Measurements from ENCODE around the gene SLC16A3. TPM values are rescaled to one million over a fixed set of nuclear protein-coding genes. Genes with fewer than 3 reads are reported as not detected.
A peak's percentile ranks its signal among the peaks of the same experiment; 100 is the strongest.

The SLC16A3 gene
- total RNA-seq, 1 donor from 2014 or later: 253 TPM

DNA sequence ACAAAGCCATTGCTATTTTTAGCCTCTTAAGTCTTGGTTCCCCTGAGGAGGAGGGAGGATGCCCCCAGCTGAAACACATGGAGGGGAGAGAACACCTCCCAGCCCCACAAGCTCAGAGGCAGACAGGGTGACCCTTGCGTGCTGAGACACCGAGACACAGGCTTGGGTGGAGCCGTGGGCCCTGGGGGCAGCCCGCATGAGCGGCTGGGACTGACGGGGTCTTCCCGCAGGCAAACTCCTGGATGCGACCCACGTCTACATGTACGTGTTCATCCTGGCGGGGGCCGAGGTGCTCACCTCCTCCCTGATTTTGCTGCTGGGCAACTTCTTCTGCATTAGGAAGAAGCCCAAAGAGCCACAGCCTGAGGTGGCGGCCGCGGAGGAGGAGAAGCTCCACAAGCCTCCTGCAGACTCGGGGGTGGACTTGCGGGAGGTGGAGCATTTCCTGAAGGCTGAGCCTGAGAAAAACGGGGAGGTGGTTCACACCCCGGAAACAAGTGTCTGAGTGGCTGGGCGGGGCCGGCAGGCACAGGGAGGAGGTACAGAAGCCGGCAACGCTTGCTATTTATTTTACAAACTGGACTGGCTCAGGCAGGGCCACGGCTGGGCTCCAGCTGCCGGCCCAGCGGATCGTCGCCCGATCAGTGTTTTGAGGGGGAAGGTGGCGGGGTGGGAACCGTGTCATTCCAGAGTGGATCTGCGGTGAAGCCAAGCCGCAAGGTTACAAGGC is 9.8 kb downstream of the SLC16A3 start:
- Histone ChIP-seq H3K4me3 (no peak overlapping the region), H3K9me3 (no peaks in the 10 kb centered on the region), H3K27ac (peak overlapping the region; percentile 35 to 62), H3K4me1 (peaks cover 47 to 55% of the 10 kb centered on the region in 2 donors), H3K36me3 (peaks cover 35 to 38% of the 10 kb centered on the region in 2 donors), H3K27me3 (no peaks in the 10 kb centered on the region)
- TF ChIP-seq, protein P1, sequence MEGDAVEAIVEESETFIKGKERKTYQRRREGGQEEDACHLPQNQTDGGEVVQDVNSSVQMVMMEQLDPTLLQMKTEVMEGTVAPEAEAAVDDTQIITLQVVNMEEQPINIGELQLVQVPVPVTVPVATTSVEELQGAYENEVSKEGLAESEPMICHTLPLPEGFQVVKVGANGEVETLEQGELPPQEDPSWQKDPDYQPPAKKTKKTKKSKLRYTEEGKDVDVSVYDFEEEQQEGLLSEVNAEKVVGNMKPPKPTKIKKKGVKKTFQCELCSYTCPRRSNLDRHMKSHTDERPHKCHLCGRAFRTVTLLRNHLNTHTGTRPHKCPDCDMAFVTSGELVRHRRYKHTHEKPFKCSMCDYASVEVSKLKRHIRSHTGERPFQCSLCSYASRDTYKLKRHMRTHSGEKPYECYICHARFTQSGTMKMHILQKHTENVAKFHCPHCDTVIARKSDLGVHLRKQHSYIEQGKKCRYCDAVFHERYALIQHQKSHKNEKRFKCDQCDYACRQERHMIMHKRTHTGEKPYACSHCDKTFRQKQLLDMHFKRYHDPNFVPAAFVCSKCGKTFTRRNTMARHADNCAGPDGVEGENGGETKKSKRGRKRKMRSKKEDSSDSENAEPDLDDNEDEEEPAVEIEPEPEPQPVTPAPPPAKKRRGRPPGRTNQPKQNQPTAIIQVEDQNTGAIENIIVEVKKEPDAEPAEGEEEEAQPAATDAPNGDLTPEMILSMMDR (IDR thresholded peaks at IDR 0.05): no peak
- intact Hi-C loops (cut with DNase I): no loop called here
- peak in 1 of 2 donors; percentile 85 for DNase-seq (ENCODE audit: low spot score in 2 of 2)

DNA sequence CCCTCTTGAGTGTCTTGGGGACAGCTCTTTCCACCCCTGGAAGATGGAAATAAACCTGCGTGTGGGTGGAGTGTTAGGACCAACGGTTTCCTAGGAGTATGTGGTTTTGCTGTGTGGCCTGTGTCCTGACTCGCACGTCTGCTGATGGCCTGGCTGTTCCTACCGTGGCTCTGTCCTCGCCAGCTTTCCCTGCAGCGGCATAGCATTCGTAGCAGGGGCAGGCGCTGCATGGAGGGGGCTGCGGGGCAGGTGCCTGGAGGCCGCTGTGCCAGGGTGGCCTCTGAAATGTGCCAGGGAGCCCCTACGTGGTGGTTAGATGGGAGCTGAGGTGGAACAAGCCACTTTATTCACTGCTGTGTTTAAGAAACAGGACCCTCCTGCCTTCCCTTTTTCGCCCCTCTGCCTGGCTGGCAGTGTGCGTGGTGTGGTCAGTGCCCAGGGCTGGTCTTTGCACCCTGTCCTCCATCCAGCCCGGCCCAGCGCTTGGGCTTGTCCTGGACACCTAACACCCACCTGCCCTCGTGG is 10.6 kb downstream of the SLC16A3 start:
- Histone ChIP-seq H3K9me3 (no peaks in the 10 kb centered on the region), H3K4me3 (no peak overlapping the region), H3K27me3 (no peaks in the 10 kb centered on the region), H3K27ac (peak overlapping the region; percentile 35 to 77), H3K36me3 (peaks cover 43 to 44% of the 10 kb centered on the region in 2 donors), H3K4me1 (peaks cover 47 to 55% of the 10 kb centered on the region in 2 donors)
- no peak for DNase-seq (ENCODE audit: low spot score in 2 of 2)
- TF ChIP-seq, protein P1 (IDR thresholded peaks at IDR 0.05): no peak
- intact Hi-C loops (cut with DNase I): no loop called here

DNA sequence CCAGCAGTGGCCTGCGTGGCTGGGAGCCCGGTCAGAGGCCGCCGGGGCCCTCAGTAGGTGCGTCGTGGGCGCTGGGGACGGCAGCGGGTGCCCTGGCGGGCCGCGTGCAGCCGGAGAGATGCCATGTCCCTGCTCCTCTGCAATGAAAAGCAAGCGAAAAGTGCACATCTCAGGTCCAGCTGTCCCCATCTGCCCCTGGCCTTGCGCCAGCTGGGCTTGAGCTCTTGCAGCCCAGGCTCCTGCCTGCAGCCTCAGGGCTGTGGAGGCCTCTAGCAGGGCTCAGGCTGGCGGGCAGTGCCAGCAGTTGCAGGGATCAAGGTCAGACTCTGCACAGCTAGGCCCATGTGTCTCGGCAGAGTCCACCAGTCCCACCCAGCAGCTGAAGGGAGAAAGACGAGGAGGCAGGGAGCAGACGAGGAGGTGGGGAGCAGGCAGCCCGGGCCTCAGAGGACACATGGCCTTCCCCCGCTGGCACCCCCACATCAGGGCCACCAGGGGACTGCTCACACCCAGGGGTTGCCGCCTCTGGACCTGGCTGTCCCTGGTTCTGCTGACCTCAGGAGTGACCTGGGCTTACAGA is 11.2 kb downstream of the SLC16A3 start:
- intact Hi-C loops (cut with DNase I): loop anchor here (5.0 kb wide), 1 partner anchor 33 kb away; no protein-coding TSS in a partner anchor
- peak overlapping the region; percentile 66 to 77 for H3K27ac ChIP-seq
- H3K9me3 ChIP-seq: no peaks in the 10 kb centered on the region
- H3K36me3 ChIP-seq: peaks cover 49 to 50% of the 10 kb centered on the region in 2 donors
- DNase-seq (ENCODE audit: low spot score in 2 of 2): no peak
- peaks cover 47 to 55% of the 10 kb centered on the region in 2 donors for H3K4me1 ChIP-seq
- no peaks in the 10 kb centered on the region for H3K27me3 ChIP-seq
- no peak overlapping the region for H3K4me3 ChIP-seq
- TF ChIP-seq, protein P1 (IDR thresholded peaks at IDR 0.05): no peak

DNA sequence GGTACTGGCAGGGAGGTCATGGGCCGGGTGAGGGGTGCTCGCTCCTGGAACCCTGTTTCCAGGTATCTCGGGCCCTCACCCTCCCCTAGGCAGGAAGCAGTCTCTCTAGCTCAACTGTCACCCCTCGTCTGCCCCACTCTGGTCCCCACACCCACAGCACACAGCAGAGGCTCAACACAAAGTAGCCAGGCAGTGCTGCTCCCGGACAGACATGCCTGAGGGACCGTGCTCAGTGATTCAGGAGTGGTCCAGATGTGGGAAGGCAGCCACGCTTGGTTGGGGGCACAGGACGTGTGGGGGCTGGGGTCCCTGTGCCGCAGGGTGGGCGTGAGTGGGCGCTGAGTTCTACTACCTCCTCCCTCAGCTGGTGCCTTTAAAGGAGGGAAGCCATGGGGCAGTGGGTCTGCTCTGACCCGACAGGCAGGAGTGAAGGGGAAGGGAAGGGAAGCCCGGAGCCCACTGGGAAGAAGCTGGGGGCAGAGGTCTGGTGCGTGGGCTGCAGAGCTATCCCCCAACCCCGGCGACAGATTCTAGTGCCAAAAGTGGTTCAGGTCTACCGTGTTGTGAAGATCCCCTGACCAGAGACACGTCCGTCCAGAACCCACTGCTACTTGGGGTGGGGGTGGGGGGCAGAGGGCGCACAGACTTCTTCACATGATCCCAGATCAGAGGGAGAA is 11.8 kb downstream of the SLC16A3 start:
- peaks cover 55 to 56% of the 10 kb centered on the region in 2 donors for H3K36me3 ChIP-seq
- peak overlapping the region; percentile 66 to 77 for H3K27ac ChIP-seq
- DNase-seq (ENCODE audit: low spot score in 2 of 2): no peak
- H3K4me3 ChIP-seq: no peak overlapping the region
- intact Hi-C loops (cut with DNase I): loop anchor here (5.0 kb wide), 1 partner anchor 33 kb away; no protein-coding TSS in a partner anchor
- peaks cover 47 to 55% of the 10 kb centered on the region in 2 donors for H3K4me1 ChIP-seq
- TF ChIP-seq, protein P1 (IDR thresholded peaks at IDR 0.05): no peak
- H3K9me3 ChIP-seq: no peaks in the 10 kb centered on the region
- no peaks in the 10 kb centered on the region for H3K27me3 ChIP-seq

DNA sequence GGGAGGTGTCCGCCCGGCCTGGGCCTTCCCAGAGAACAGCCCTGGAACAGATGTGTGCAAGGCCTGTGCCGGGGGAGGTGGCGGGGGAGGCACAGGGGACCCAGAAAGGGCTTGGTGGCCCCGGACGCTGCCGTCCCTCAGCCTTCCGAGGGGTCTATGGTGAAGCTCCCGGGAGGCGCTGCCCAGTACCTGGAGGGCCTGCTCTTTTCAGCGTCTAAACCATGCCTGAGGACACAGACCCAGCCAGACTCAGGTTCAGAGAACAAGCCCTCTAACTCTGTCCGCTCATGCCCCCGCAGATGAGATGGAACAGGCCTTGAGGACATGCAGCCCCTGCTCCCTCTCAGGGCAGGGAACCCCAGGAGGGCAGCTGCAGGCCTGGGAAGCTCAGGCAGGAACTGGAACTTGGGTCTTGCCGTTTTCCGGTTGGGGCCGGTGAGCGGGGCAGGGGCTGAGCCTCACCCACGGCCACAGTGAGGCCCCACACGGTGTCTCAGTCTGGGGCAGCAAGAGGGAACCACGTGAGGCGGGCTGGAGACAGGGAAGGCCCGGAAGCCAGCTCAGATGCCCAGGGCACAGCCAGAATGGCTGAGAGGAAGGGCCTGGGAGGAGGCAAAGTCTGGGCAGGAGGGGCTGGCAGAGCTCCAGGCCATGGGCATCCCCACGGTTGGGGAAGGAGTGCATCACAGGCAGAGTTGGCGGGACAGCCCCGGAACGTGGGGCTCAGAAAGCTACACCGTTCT is 12.5 kb downstream of the SLC16A3 start:
- peaks cover 40 to 50% of the 10 kb centered on the region in 2 donors for H3K4me1 ChIP-seq
- intact Hi-C loops (cut with DNase I): loop anchor here (5.0 kb wide), 1 partner anchor 34 kb away; no protein-coding TSS in a partner anchor
- H3K36me3 ChIP-seq: peaks cover 62 to 63% of the 10 kb centered on the region in 2 donors

More for the DNA sequence above, 12.5 kb downstream of the SLC16A3 start:
- TF ChIP-seq, protein P1 (IDR thresholded peaks at IDR 0.05): no peak
- Histone ChIP-seq H3K27ac (peak overlapping the region; percentile 66 to 77), H3K9me3 (no peaks in the 10 kb centered on the region), H3K4me3 (peak overlapping the region in 1 of 2 donors; percentile 21), H3K27me3 (no peaks in the 10 kb centered on the region)
- DNase-seq (ENCODE audit: low spot score in 2 of 2): peak; percentile 75 to 91

All from ascending aorta (tissue), 2 donors.